T-helper 1 cell treated with Interleukin-12 subunit alpha and Interleukin-12 subunit beta and Interleukin-4 antibody, amounts not matched to agents 30 μg/mL and 1 μg/mL, for 36 hours (primary cell): ENCODE results near the gene CMTM1.
"Not testable (repeated sequence)": the region's sequence is repeated elsewhere in the genome, so short reads cannot be mapped to it uniquely, and the experiment has no call there.

Experiments used
- H3K27ac Mint-ChIP-seq: one replicate; pipeline ENCODE4 v1.8.0; 2021; ENCODE audit warnings: mild to moderate bottlenecking, mixed read lengths
- H3K27me3 Mint-ChIP-seq: one replicate; pipeline ENCODE4 v1.8.0; 2021; ENCODE audit warnings: low read depth, mixed read lengths
- H3K36me3 Mint-ChIP-seq: one replicate; pipeline ENCODE4 v1.8.0; 2021; ENCODE audit warnings: low read depth, mixed read lengths
- H3K4me1 Mint-ChIP-seq: one replicate; pipeline ENCODE4 v1.8.0; 2021; ENCODE audit warnings: low read depth, mixed read lengths
- H3K4me3 Mint-ChIP-seq: one replicate; pipeline ENCODE4 v1.8.0; 2021; ENCODE audit warnings: mild to moderate bottlenecking, moderate library complexity, mixed read lengths
- H3K9me3 Mint-ChIP-seq: one replicate; pipeline ENCODE4 v1.8.0; 2021; ENCODE audit warnings: mixed read lengths

CMTM1 gene

GRCh38 chr16:66617010-66617434 lies 50.8 kb downstream of the CMTM1 start:
- Mint-ChIP-seq H3K27ac (no peak overlapping the region), H3K4me1 (no peaks in the 10 kb centered on the region), H3K36me3 (peaks cover 13% of the 10 kb centered on the region), H3K27me3 (no peaks in the 10 kb centered on the region), H3K9me3 (no peaks in the 10 kb centered on the region), H3K4me3 (no peak overlapping the region)

DNA sequence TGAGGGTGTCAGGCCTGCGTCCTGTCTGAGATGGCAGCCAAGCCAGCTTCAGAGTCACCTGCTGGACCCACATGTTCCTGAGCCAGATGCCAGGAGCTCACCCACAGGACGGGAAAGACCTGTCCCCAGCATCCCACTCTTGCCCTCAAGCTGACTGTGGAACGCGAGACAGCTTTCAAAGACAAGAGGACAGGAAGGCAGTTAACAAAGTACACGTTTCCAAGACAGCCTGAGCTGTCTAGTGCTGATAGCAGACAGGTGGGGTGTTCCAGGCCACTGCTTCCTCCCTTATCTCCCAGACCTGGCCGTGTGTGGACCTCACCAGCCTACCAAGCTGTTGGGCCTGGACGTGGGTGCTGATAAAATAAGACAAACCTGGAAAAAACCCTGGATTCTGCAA lies 51.5 kb downstream of the CMTM1 start:
- H3K9me3 Mint-ChIP-seq = no peaks in the 10 kb centered on the region
- H3K4me3 Mint-ChIP-seq = no peak overlapping the region
- H3K36me3 Mint-ChIP-seq = peaks cover 11% of the 10 kb centered on the region
- no peaks in the 10 kb centered on the region for H3K27me3 Mint-ChIP-seq
- no peak overlapping the region for H3K27ac Mint-ChIP-seq
- H3K4me1 Mint-ChIP-seq = no peaks in the 10 kb centered on the region

- H3K36me3 Mint-ChIP-seq = peaks cover 11% of the 10 kb centered on the region
- H3K27me3 Mint-ChIP-seq = no peaks in the 10 kb centered on the region
- H3K9me3 Mint-ChIP-seq = no peaks in the 10 kb centered on the region
- H3K4me3 Mint-ChIP-seq = no peak overlapping the region
- H3K27ac Mint-ChIP-seq = no peak overlapping the region
- H3K4me1 Mint-ChIP-seq = no peaks in the 10 kb centered on the region
Observed at GRCh38 chr16:66618588-66619375, 52.5 kb downstream of the CMTM1 start.

DNA sequence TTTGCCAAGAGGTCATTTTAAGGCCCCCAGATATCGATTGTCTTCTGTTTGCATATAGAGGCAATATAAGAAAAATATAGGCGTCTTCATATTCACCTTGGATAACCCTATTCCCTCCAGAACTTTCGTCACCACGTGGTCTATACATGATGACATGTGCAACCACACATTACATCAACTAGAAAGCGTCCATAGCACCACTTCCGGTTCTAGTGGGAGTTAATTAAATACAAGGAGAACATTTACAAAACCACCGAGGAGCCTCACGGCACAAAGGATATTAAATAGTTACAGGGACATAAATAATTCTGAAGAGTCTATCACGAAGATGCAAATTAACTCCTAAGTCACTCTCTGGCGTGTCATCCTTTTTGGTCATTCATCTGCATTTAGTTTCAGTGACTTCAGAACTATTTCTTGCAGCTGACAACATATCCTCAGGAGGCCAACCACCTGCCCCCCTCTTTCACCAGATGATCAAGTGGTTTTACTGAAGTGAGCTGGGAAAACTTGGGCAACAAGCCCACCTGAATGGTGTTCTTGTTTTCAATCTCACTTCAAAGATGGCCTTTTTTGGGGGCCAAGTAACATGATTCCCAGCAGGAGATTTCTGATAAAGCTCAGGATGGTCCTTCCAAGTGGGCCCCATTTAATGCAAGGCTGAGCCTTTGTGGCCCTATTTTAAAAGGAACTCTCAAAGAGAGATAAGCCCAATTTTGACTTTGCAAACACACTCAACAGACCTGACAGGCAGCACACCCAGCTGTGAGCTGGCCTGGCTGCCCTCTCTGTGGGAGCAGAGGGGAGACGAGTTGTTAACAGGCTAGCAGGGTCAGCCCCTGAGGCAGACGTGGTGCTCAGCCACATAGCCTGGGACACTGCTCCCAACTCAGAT lies 53.5 kb downstream of the CMTM1 start:
- H3K36me3 Mint-ChIP-seq = peaks cover 5% of the 10 kb centered on the region
- H3K4me3 Mint-ChIP-seq = no peak overlapping the region
- H3K4me1 Mint-ChIP-seq = no peaks in the 10 kb centered on the region
- no peaks in the 10 kb centered on the region for H3K27me3 Mint-ChIP-seq
- no peaks in the 10 kb centered on the region for H3K9me3 Mint-ChIP-seq
- H3K27ac Mint-ChIP-seq = no peak overlapping the region

DNA sequence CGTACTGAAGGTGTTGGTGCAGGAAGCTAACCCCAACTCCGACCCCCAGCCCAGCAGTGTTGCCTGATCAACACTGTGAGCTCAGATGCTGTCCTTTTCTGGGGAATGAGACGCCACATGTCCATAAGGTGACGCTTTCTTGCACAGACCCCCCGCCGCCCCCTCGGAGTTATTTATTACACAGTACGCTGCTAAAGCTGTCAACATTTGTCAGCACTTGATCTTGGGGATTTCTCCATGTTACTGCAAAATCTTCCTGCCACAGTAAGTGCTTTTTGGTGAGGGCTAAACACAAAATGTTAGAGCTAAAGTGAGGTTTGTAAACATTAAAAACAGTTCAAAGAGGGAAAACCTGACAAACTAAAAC lies 54.2 kb downstream of the CMTM1 start:
- Mint-ChIP-seq H3K36me3 (no peaks in the 10 kb centered on the region), H3K4me1 (no peaks in the 10 kb centered on the region), H3K27me3 (no peaks in the 10 kb centered on the region), H3K4me3 (no peak overlapping the region), H3K9me3 (no peaks in the 10 kb centered on the region), H3K27ac (no peak overlapping the region)

DNA sequence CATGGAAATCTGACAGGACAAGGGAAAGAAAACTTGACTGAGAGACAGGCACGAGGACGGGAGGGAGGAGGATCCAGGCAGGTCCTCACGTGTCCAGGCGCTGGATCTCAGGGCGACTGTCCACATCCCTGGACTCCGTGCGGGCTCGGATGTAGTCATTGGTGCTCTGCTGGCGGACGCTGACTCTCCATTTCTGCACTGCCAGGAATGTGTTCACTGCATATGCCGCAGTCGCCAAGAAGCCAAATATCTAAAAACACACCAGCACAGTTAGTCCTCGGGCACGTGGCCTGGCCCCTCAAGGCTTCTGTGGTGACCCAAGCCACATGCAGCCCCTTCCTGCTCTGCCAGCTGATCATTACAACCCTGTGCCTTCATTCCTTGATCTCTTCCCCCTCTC lies 55.7 kb downstream of the CMTM1 start:
- Mint-ChIP-seq H3K4me3 (no peak overlapping the region), H3K36me3 (no peaks in the 10 kb centered on the region), H3K27me3 (no peaks in the 10 kb centered on the region), H3K4me1 (no peaks in the 10 kb centered on the region), H3K9me3 (no peaks in the 10 kb centered on the region), H3K27ac (no peak overlapping the region)

- no peak overlapping the region for H3K27ac Mint-ChIP-seq
- no peaks in the 10 kb centered on the region for H3K36me3 Mint-ChIP-seq
- no peaks in the 10 kb centered on the region for H3K27me3 Mint-ChIP-seq
- no peaks in the 10 kb centered on the region for H3K9me3 Mint-ChIP-seq
- no peaks in the 10 kb centered on the region for H3K4me1 Mint-ChIP-seq
- H3K4me3 Mint-ChIP-seq = no peak overlapping the region
Observed at GRCh38 chr16:66622863-66623262, 56.6 kb downstream of the CMTM1 start.

DNA sequence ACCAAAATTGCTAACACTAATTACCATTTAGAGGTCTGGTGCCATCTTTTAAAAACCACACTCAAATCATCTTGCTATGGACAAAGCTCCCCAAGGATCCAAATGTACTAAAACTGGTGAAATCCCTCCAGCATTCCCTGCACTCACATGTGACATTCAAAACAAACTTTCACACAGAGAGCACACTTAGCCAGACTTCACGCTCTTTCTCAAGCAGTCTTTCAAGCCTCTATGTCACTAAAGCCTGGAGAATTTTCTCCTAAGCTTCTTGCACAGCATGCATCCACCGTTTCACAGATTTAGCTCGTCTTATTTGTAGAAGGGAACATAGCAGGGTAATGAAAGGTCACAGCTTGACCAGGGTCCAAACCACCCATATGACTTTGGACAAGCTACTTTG lies 57.5 kb downstream of the CMTM1 start:
- Mint-ChIP-seq H3K27ac (no peak overlapping the region), H3K4me1 (no peaks in the 10 kb centered on the region), H3K4me3 (no peak overlapping the region), H3K36me3 (no peaks in the 10 kb centered on the region), H3K27me3 (no peaks in the 10 kb centered on the region), H3K9me3 (no peaks in the 10 kb centered on the region)

DNA sequence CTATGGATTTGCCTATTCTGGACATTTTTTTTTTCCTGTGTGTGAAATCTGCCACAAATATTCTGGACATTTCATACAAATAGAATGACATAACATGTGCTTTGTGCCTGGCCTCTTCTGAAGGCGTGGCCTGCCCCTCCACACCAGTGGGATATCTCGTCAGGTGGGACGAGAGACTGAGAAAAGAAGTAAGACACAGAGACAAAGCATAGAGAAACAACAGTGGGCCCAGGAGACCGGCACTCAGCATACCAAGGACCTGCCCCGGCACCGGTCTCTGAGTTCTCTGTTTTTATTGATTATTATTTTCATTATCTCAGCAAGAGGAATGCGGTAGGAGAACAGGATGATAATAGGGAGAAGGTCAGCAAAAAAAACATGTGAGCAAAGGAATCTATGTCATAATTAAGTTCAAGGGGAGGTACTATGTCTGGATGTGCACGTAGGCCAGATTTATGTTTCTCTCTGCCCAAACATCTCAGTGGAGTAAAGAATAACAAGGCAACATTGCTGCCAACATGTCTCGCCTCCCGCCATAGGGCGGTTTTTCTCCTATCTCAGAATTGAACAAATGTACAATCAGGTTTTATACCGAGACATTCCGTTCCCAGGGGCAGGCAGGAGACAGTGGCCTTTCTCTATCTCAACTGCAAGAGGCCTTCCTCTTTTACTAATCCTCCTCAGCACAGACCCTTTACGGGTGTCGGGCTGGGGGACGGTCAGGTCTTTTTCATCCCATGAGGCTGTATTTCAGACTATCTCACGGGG lies 61.6 kb downstream of the CMTM1 start:
- not testable (repeated sequence) for H3K4me1 Mint-ChIP-seq, H3K4me3 Mint-ChIP-seq, H3K27ac Mint-ChIP-seq, H3K36me3 Mint-ChIP-seq, H3K27me3 Mint-ChIP-seq, H3K9me3 Mint-ChIP-seq
